ENCODE measurements around the gene HTR4.
A peak's percentile ranks its signal among the peaks of the same experiment; 100 is the strongest.

Gene HTR4

GRCh38 chr5:148623101-148623500 lies 31.2 kb downstream of the HTR4 start:
- no peaks in the 10 kb centered on the region for H3K9me3 Mint-ChIP-seq
- peaks cover 27% of the 10 kb centered on the region for H3K4me1 Mint-ChIP-seq
- DNase-seq (ENCODE audit: low spot score in 2 of 2) (no peak), ATAC-seq (replicated peaks; ENCODE audit: extremely low read depth, poor library complexity, severe bottlenecking) (no peak)
- H3K36me3 Mint-ChIP-seq (ENCODE audit: insufficient read depth), result peaks cover 3% of the 10 kb centered on the region
- H3K27me3 Mint-ChIP-seq, result peaks cover 47% of the 10 kb centered on the region
- no peak overlapping the region for H3K27ac Mint-ChIP-seq (ENCODE audit: low read depth)
- H3K4me3 Mint-ChIP-seq, result no peak overlapping the region

- DNase-seq (ENCODE audit: low spot score in 2 of 2) (peak in 1 of 2 donors; percentile 28), ATAC-seq (replicated peaks; ENCODE audit: extremely low read depth, poor library complexity, severe bottlenecking) (peak; percentile 98)
- peaks cover 37% of the 10 kb centered on the region for H3K27me3 Mint-ChIP-seq
- no peak overlapping the region for H3K4me3 Mint-ChIP-seq
- peaks cover 3% of the 10 kb centered on the region for H3K36me3 Mint-ChIP-seq (ENCODE audit: insufficient read depth)
- peaks cover 27% of the 10 kb centered on the region for H3K4me1 Mint-ChIP-seq
- peak overlapping the region; percentile 75 for H3K27ac Mint-ChIP-seq (ENCODE audit: low read depth)
- H3K9me3 Mint-ChIP-seq, result no peaks in the 10 kb centered on the region
Observed at GRCh38 chr5:148620696-148621095, 33.6 kb downstream of the HTR4 start.

GRCh38 chr5:148620091-148620490 lies 34.2 kb downstream of the HTR4 start:
- Mint-ChIP-seq H3K9me3 (no peaks in the 10 kb centered on the region), H3K36me3 (ENCODE audit: insufficient read depth) (peaks cover 3% of the 10 kb centered on the region), H3K4me1 (peaks cover 27% of the 10 kb centered on the region), H3K4me3 (peak overlapping the region; percentile 26), H3K27ac (ENCODE audit: low read depth) (peak overlapping the region; percentile 75), H3K27me3 (peaks cover 37% of the 10 kb centered on the region)
- ATAC-seq (replicated peaks; ENCODE audit: extremely low read depth, poor library complexity, severe bottlenecking) (no peak), DNase-seq (ENCODE audit: low spot score in 2 of 2) (no peak)

GRCh38 chr5:148619484-148619883 lies 34.8 kb downstream of the HTR4 start:
- DNase-seq (ENCODE audit: low spot score in 2 of 2) (no peak), ATAC-seq (replicated peaks; ENCODE audit: extremely low read depth, poor library complexity, severe bottlenecking) (no peak)
- no peaks in the 10 kb centered on the region for H3K9me3 Mint-ChIP-seq
- H3K4me3 Mint-ChIP-seq, result no peak overlapping the region
- peaks cover 3% of the 10 kb centered on the region for H3K36me3 Mint-ChIP-seq (ENCODE audit: insufficient read depth)
- H3K27me3 Mint-ChIP-seq, result peaks cover 37% of the 10 kb centered on the region
- peaks cover 27% of the 10 kb centered on the region for H3K4me1 Mint-ChIP-seq
- peak overlapping the region; percentile 75 for H3K27ac Mint-ChIP-seq (ENCODE audit: low read depth)

- ATAC-seq (replicated peaks; ENCODE audit: extremely low read depth, poor library complexity, severe bottlenecking) (no peak), DNase-seq (ENCODE audit: low spot score in 2 of 2) (no peak)
- Mint-ChIP-seq H3K4me3 (no peak overlapping the region), H3K27me3 (peaks cover 18% of the 10 kb centered on the region), H3K36me3 (ENCODE audit: insufficient read depth) (no peaks in the 10 kb centered on the region), H3K4me1 (peaks cover 20% of the 10 kb centered on the region), H3K9me3 (no peaks in the 10 kb centered on the region), H3K27ac (ENCODE audit: low read depth) (no peak overlapping the region)
Observed at GRCh38 chr5:148615644-148616275, 38.6 kb downstream of the HTR4 start.

GRCh38 chr5:148607406-148607805 lies 46.9 kb downstream of the HTR4 start:
- H3K27me3 Mint-ChIP-seq, result peaks cover 19% of the 10 kb centered on the region
- H3K4me3 Mint-ChIP-seq, result no peak overlapping the region
- H3K9me3 Mint-ChIP-seq, result no peaks in the 10 kb centered on the region
- no peak overlapping the region for H3K27ac Mint-ChIP-seq (ENCODE audit: low read depth)
- H3K4me1 Mint-ChIP-seq, result no peaks in the 10 kb centered on the region
- ATAC-seq (replicated peaks; ENCODE audit: extremely low read depth, poor library complexity, severe bottlenecking) (no peak), DNase-seq (ENCODE audit: low spot score in 2 of 2) (no peak)
- H3K36me3 Mint-ChIP-seq (ENCODE audit: insufficient read depth), result no peaks in the 10 kb centered on the region

- no peaks in the 10 kb centered on the region for H3K36me3 Mint-ChIP-seq (ENCODE audit: insufficient read depth)
Observed at GRCh38 chr5:148606296-148606695, 48.0 kb downstream of the HTR4 start.

GRCh38 chr5:148599187-148599586 lies 55.1 kb downstream of the HTR4 start:
- no peaks in the 10 kb centered on the region for H3K4me1 Mint-ChIP-seq
- DNase-seq (ENCODE audit: low spot score in 2 of 2), result no peak
- no peaks in the 10 kb centered on the region for H3K36me3 Mint-ChIP-seq (ENCODE audit: insufficient read depth)
- H3K4me3 Mint-ChIP-seq, result no peak overlapping the region
- no peak overlapping the region for H3K27ac Mint-ChIP-seq (ENCODE audit: low read depth)
- peaks cover 6% of the 10 kb centered on the region for H3K9me3 Mint-ChIP-seq
- ATAC-seq (replicated peaks; ENCODE audit: extremely low read depth, poor library complexity, severe bottlenecking), result no peak
- peaks cover 46% of the 10 kb centered on the region for H3K27me3 Mint-ChIP-seq

More at GRCh38 chr5:148606296-148606695, 48.0 kb downstream of the HTR4 start:
- Mint-ChIP-seq H3K4me1 (no peaks in the 10 kb centered on the region), H3K27me3 (peaks cover 19% of the 10 kb centered on the region), H3K9me3 (no peaks in the 10 kb centered on the region), H3K4me3 (no peak overlapping the region), H3K27ac (ENCODE audit: low read depth) (no peak overlapping the region)
- no peak for DNase-seq (ENCODE audit: low spot score in 2 of 2)
- ATAC-seq (replicated peaks; ENCODE audit: extremely low read depth, poor library complexity, severe bottlenecking), result no peak

- Mint-ChIP-seq H3K4me1 (no peaks in the 10 kb centered on the region), H3K36me3 (ENCODE audit: insufficient read depth) (no peaks in the 10 kb centered on the region), H3K4me3 (no peak overlapping the region), H3K9me3 (peaks cover 6% of the 10 kb centered on the region), H3K27me3 (peaks cover 81% of the 10 kb centered on the region), H3K27ac (ENCODE audit: low read depth) (no peak overlapping the region)
- ATAC-seq (replicated peaks; ENCODE audit: extremely low read depth, poor library complexity, severe bottlenecking) (no peak), DNase-seq (ENCODE audit: low spot score in 2 of 2) (no peak)
Observed at GRCh38 chr5:148595697-148596096, 58.6 kb downstream of the HTR4 start.

GRCh38 chr5:148586796-148587195 lies 67.5 kb downstream of the HTR4 start:
- peaks cover 71% of the 10 kb centered on the region for H3K27me3 Mint-ChIP-seq
- H3K4me1 Mint-ChIP-seq, result no peaks in the 10 kb centered on the region
- DNase-seq (ENCODE audit: low spot score in 2 of 2) (no peak), ATAC-seq (replicated peaks; ENCODE audit: extremely low read depth, poor library complexity, severe bottlenecking) (no peak)
- H3K27ac Mint-ChIP-seq (ENCODE audit: low read depth), result no peak overlapping the region
- H3K4me3 Mint-ChIP-seq, result no peak overlapping the region
- H3K9me3 Mint-ChIP-seq, result no peaks in the 10 kb centered on the region
- H3K36me3 Mint-ChIP-seq (ENCODE audit: insufficient read depth), result no peaks in the 10 kb centered on the region

GRCh38 chr5:148585988-148586387 lies 68.3 kb downstream of the HTR4 start:
- Mint-ChIP-seq H3K36me3 (ENCODE audit: insufficient read depth) (no peaks in the 10 kb centered on the region), H3K4me1 (no peaks in the 10 kb centered on the region), H3K27ac (ENCODE audit: low read depth) (no peak overlapping the region), H3K4me3 (no peak overlapping the region), H3K27me3 (peaks cover 71% of the 10 kb centered on the region), H3K9me3 (no peaks in the 10 kb centered on the region)
- ATAC-seq (replicated peaks; ENCODE audit: extremely low read depth, poor library complexity, severe bottlenecking), result no peak
- DNase-seq (ENCODE audit: low spot score in 2 of 2), result no peak

GRCh38 chr5:148584103-148584502 lies 70.2 kb downstream of the HTR4 start:
- H3K9me3 Mint-ChIP-seq, result no peaks in the 10 kb centered on the region
- DNase-seq (ENCODE audit: low spot score in 2 of 2), result no peak
- H3K4me1 Mint-ChIP-seq, result no peaks in the 10 kb centered on the region
- H3K4me3 Mint-ChIP-seq, result no peak overlapping the region
- H3K36me3 Mint-ChIP-seq (ENCODE audit: insufficient read depth), result peaks cover 3% of the 10 kb centered on the region
- no peak for ATAC-seq (replicated peaks; ENCODE audit: extremely low read depth, poor library complexity, severe bottlenecking)
- H3K27ac Mint-ChIP-seq (ENCODE audit: low read depth), result no peak overlapping the region
- H3K27me3 Mint-ChIP-seq, result peaks cover 55% of the 10 kb centered on the region

GRCh38 chr5:148583421-148583965 lies 70.8 kb downstream of the HTR4 start:
- DNase-seq (ENCODE audit: low spot score in 2 of 2) (no peak), ATAC-seq (replicated peaks; ENCODE audit: extremely low read depth, poor library complexity, severe bottlenecking) (no peak)
- Mint-ChIP-seq H3K27me3 (peaks cover 52% of the 10 kb centered on the region), H3K4me3 (no peak overlapping the region), H3K36me3 (ENCODE audit: insufficient read depth) (peaks cover 3% of the 10 kb centered on the region), H3K4me1 (no peaks in the 10 kb centered on the region), H3K9me3 (no peaks in the 10 kb centered on the region), H3K27ac (ENCODE audit: low read depth) (no peak overlapping the region)

Data from central memory CD8-positive, alpha-beta T cell (primary cell).